Measurements from ENCODE around the gene P2RY14.
"Not testable (repeated sequence)": the region's sequence is repeated elsewhere in the genome, so short reads cannot be mapped to it uniquely, and the experiment has no call there.

The P2RY14 gene

GRCh38 chr3:151191095-151191494, 87.2 kb downstream of the P2RY14 start:
- DNase-seq (ENCODE audit: low spot score) (no peak), FAIRE-seq (no peak)

- no peak for FAIRE-seq
Measured at GRCh38 chr3:151183265-151183671, 95.1 kb downstream of the P2RY14 start.

GRCh38 chr3:151182349-151183079, 95.8 kb downstream of the P2RY14 start:
- FAIRE-seq (no peak), DNase-seq (ENCODE audit: low spot score) (no peak)

More at GRCh38 chr3:151183265-151183671, 95.1 kb downstream of the P2RY14 start:
- no peak for DNase-seq (ENCODE audit: low spot score)

- FAIRE-seq (no peak), DNase-seq (ENCODE audit: low spot score) (no peak)
Measured at GRCh38 chr3:151178208-151178845, 100.0 kb downstream of the P2RY14 start.

- DNase-seq (ENCODE audit: low spot score) (no peak), FAIRE-seq (no peak)
Measured at GRCh38 chr3:151175952-151176351, 102.4 kb downstream of the P2RY14 start.

GRCh38 chr3:151174351-151174750, 104.0 kb downstream of the P2RY14 start:
- no peak for FAIRE-seq

GRCh38 chr3:151171145-151171757, 107.1 kb downstream of the P2RY14 start:
- FAIRE-seq (no peak), DNase-seq (ENCODE audit: low spot score) (no peak)

More at GRCh38 chr3:151174351-151174750, 104.0 kb downstream of the P2RY14 start:
- no peak for DNase-seq (ENCODE audit: low spot score)

- peak; percentile 12 for DNase-seq (ENCODE audit: low spot score)
- not testable (repeated sequence) for FAIRE-seq
Measured at GRCh38 chr3:151169948-151170679, 108.2 kb downstream of the P2RY14 start.

GRCh38 chr3:151169262-151169947, 108.9 kb downstream of the P2RY14 start:
- FAIRE-seq, result no peak
- DNase-seq (ENCODE audit: low spot score), result no peak

GRCh38 chr3:151168269-151169094, 109.9 kb downstream of the P2RY14 start:
- DNase-seq (ENCODE audit: low spot score) (peak; percentile 55), FAIRE-seq (no peak)

GRCh38 chr3:151166161-151166560, 112.2 kb downstream of the P2RY14 start:
- FAIRE-seq, result no peak

GRCh38 chr3:151165226-151165625, 113.1 kb downstream of the P2RY14 start:
- DNase-seq (ENCODE audit: low spot score), result no peak
- FAIRE-seq, result no peak

More at GRCh38 chr3:151166161-151166560, 112.2 kb downstream of the P2RY14 start:
- DNase-seq (ENCODE audit: low spot score), result no peak
